GM23248 (cell line): ENCODE data around the gene FAM229A. TPM values are rescaled to one million over a fixed set of nuclear protein-coding genes. Genes with fewer than 3 reads are reported as not detected.

ENCODE experiments used
- DNase-seq: peaks from one replicate; pipeline ENCODE4 v3.0.0-alpha.2; 2015
- H2AFZ ChIP-seq: fragments of 200-600 bp; sonication (generic); 2 replicates; pipeline ENCODE4 v1.6.1; 2016; ENCODE audit warnings: antibody characterized with exemption
- H3F3A ChIP-seq: fragments of 200-600 bp; sonication (generic); 2 replicates; pipeline ENCODE4 v1.6.1; 2016; ENCODE audit warnings: mild to moderate bottlenecking, antibody characterized with exemption, mixed run types; ENCODE audit not compliant: insufficient read depth
- H3K27ac ChIP-seq: fragments of 200-600 bp; sonication (generic); 2 replicates; pipeline ENCODE4 v1.5.1; 2016; ENCODE audit warnings: mild to moderate bottlenecking
- H3K27me3 ChIP-seq: fragments of 200-600 bp; sonication (generic); replicated peaks from 2 replicates; pipeline ENCODE4 v1.6.1; 2016; ENCODE audit warnings: mild to moderate bottlenecking; ENCODE audit not compliant: insufficient read depth
- H3K36me3 ChIP-seq: fragments of 200-600 bp; sonication (generic); 2 replicates; pipeline ENCODE4 v1.6.1; 2016; ENCODE audit warnings: low read depth, mild to moderate bottlenecking
- H3K4me1 ChIP-seq: fragments of 200-600 bp; sonication (generic); 2 replicates; pipeline ENCODE4 v1.6.1; 2016; ENCODE audit warnings: mild to moderate bottlenecking; ENCODE audit not compliant: insufficient read depth
- H3K4me2 ChIP-seq: fragments of 200-600 bp; sonication (generic); one replicate; pipeline ENCODE4 v1.6.1; 2016; ENCODE audit warnings: mild to moderate bottlenecking; ENCODE audit not compliant: unreplicated experiment
- H3K4me3 ChIP-seq: fragments of 200-600 bp; sonication (generic); 2 replicates; pipeline ENCODE4 v1.5.1; 2016; ENCODE audit warnings: mild to moderate bottlenecking
- H3K79me2 ChIP-seq: fragments of 200-600 bp; sonication (generic); 2 replicates; pipeline ENCODE4 v1.6.1; 2016; ENCODE audit warnings: mild to moderate bottlenecking; ENCODE audit not compliant: insufficient read depth
- H3K9ac ChIP-seq: fragments of 200-600 bp; sonication (generic); 2 replicates; pipeline ENCODE4 v1.6.1; 2016; ENCODE audit warnings: mild to moderate bottlenecking
- H3K9me2 ChIP-seq: fragments of 200-600 bp; sonication (generic); 2 replicates; pipeline ENCODE4 v1.6.1; 2016; ENCODE audit warnings: mixed run types, mild to moderate bottlenecking, moderate library complexity; ENCODE audit not compliant: insufficient read depth
- H3K9me3 ChIP-seq: fragments of 200-600 bp; sonication (generic); one replicate; pipeline ENCODE4 v1.6.1; 2017; ENCODE audit warnings: low read depth
- H4K20me1 ChIP-seq: fragments of 200-600 bp; sonication (generic); 2 replicates; pipeline ENCODE4 v1.6.0; 2016; ENCODE audit not compliant: insufficient read depth
- EZH2 ChIP-seq: fragments of 200-600 bp; sonication (generic); IDR thresholded peaks from 2 replicates; pipeline ENCODE4 v1.6.1; 2018; ENCODE audit warnings: antibody characterized with exemption, mild to moderate bottlenecking; ENCODE audit not compliant: insufficient read depth, poor library complexity, severe bottlenecking
- EZH2phosphoT487 ChIP-seq: fragments of 200-600 bp; sonication (generic); IDR thresholded peaks from 2 replicates; pipeline ENCODE4 v1.6.1; 2018; ENCODE audit warnings: antibody characterized with exemption, moderate library complexity, mild to moderate bottlenecking, low read depth; ENCODE audit not compliant: insufficient read depth
- WGBS, 2 experiments: methylation state at CpG; one replicate each; pipeline ENCODE4 v1.1.6; 2015 to 2017; ENCODE audit warnings: low lambda C conversion rate in 2 of 2, low coverage in 1 of 2; ENCODE audit errors: missing lambda C conversion rate in 2 of 2; 5-methylcytosine and 5-hydroxymethylcytosine counted together
- in situ Hi-C: fragments of 300-500 bp; cut with MboI; formaldehyde crosslinking; loops from 2 replicates; pipeline ENCODE4 v1.15.0; 2020
- polyA plus RNA-seq: library from polyadenylated mRNA; unstranded; fragments of >200 nt; fragmentation: Nextera tagmentation; extraction: Ambion mirVana; gene quantifications from 2 replicates; pipeline ENCODE4 v1.2.1, GENCODE V29; 2016
- total RNA-seq: library from RNA; depleted of rRNA; stranded (reverse); fragments of >200 nt; shearing (Covaris generic); gene quantifications from 2 replicates; pipeline ENCODE4 v1.2.3, GENCODE V29; 2014

Gene FAM229A
- total and polyA plus RNA-seq, 2 experiments from 2014 or later, result 2.9 to 3.2 TPM

- Histone ChIP-seq H4K20me1 (no peaks in the 10 kb centered on the region), H3K9me3 (no peaks in the 10 kb centered on the region), H3K4me2 (no peak overlapping the region), H3K36me3 (no peaks in the 10 kb centered on the region; the same call in 1 of the 2 replicates), H3K9me2 (no peaks in the 10 kb centered on the region), H2AFZ (no peak overlapping the region), H3K27ac (no peak overlapping the region), H3K79me2 (no peaks in the 10 kb centered on the region), H3K4me3 (no peak overlapping the region), H3K4me1 (peaks cover 10% of the 10 kb centered on the region; the same call in 1 of the 2 replicates), H3K27me3 (no peaks in the 10 kb centered on the region), H3K9ac (no peak overlapping the region), H3F3A (peaks cover 10% of the 10 kb centered on the region; the same call in 1 of the 2 replicates)
- DNase-seq, result no peak
- WGBS, 2 experiments, result 94 to 98% methylated on average over 3 of the region's 3 CpGs
- in situ Hi-C loops, result no loop called here
- no peak for TF ChIP-seq EZH2phosphoT487
- TF ChIP-seq EZH2, result no peak
Observed at GRCh38 chr1:32332290-32333079, 29.8 kb downstream of the FAM229A start.

- no peaks in the 10 kb centered on the region for H3K27me3 ChIP-seq
- H3K27ac ChIP-seq, result no peak overlapping the region
- H3K79me2 ChIP-seq, result no peaks in the 10 kb centered on the region
- no peaks in the 10 kb centered on the region; the same call in 1 of the 2 replicates for H3K36me3 ChIP-seq
- TF ChIP-seq EZH2 (no peak), EZH2phosphoT487 (no peak)
- H2AFZ ChIP-seq, result no peak overlapping the region
- no peak overlapping the region for H3K4me2 ChIP-seq
- no peaks in the 10 kb centered on the region for H3K9me3 ChIP-seq
- no peak for DNase-seq
- no peak overlapping the region for H3K4me3 ChIP-seq
- H4K20me1 ChIP-seq, result no peaks in the 10 kb centered on the region
- H3K9ac ChIP-seq, result no peak overlapping the region
- 0 out of 2 replicates have a peak, but pooled peaks cover 1% of the 10 kb centered on the region for H3K4me1 ChIP-seq
- 91 to 92% methylated on average over 12 of the region's 12 CpGs for WGBS, 2 experiments
- H3F3A ChIP-seq, result peaks cover 10% of the 10 kb centered on the region; the same call in 1 of the 2 replicates
- in situ Hi-C loops, result no loop called here
- no peaks in the 10 kb centered on the region for H3K9me2 ChIP-seq
Observed at GRCh38 chr1:32331549-32331948, 30.7 kb downstream of the FAM229A start.

DNA sequence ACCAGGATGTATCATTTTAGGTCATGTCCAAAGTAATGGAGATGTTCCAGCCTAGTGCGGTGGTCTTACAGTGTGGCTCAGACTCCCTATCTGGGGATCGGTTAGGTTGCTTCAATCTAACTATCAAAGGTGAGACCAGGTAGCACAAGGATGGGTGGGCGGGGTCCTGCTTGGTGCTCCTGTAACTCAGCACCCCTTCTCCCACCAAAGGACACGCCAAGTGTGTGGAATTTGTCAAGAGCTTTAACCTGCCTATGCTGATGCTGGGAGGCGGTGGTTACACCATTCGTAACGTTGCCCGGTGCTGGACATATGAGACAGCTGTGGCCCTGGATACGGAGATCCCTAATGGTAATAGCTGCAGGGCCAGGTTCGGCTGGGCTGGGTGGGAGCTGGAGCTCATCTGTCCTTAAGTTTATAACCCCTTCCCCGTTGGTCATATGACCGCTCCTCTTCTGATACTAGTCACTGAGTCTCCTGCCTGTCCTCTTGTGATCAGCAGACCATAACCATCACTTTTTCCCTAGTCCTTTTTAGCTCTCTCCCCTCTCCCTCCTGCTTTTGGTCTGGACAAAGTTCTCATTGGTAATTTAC is 31.6 kb downstream of the FAM229A start:
- Histone ChIP-seq H3K27ac (no peak overlapping the region), H2AFZ (no peak overlapping the region), H3K9me2 (no peaks in the 10 kb centered on the region), H3K4me3 (no peak overlapping the region), H3K4me1 (no peaks in the 10 kb centered on the region), H4K20me1 (no peaks in the 10 kb centered on the region), H3K36me3 (no peaks in the 10 kb centered on the region; the same call in 1 of the 2 replicates), H3F3A (peaks cover 10% of the 10 kb centered on the region; the same call in 1 of the 2 replicates), H3K79me2 (no peaks in the 10 kb centered on the region), H3K9ac (no peak overlapping the region), H3K27me3 (no peaks in the 10 kb centered on the region), H3K4me2 (no peak overlapping the region), H3K9me3 (no peaks in the 10 kb centered on the region)
- no peak for DNase-seq
- in situ Hi-C loops, result no loop called here
- TF ChIP-seq EZH2 (no peak), EZH2phosphoT487 (no peak)
- WGBS, 2 experiments, result 93 to 94% methylated on average over 12 of the region's 12 CpGs

GRCh38 chr1:32329931-32330466 is 32.3 kb downstream of the FAM229A start:
- TF ChIP-seq EZH2, result no peak
- TF ChIP-seq EZH2phosphoT487, result no peak
- H3K9me3 ChIP-seq, result no peaks in the 10 kb centered on the region
- no peak overlapping the region for H2AFZ ChIP-seq
- in situ Hi-C loops, result no loop called here
- DNase-seq, result no peak
- no peaks in the 10 kb centered on the region; the same call in 1 of the 2 replicates for H3K36me3 ChIP-seq
- H3K79me2 ChIP-seq, result no peaks in the 10 kb centered on the region
- no peak overlapping the region for H3K9ac ChIP-seq
- no peaks in the 10 kb centered on the region for H3K4me1 ChIP-seq
- no peak overlapping the region for H3K4me3 ChIP-seq
- no peaks in the 10 kb centered on the region for H4K20me1 ChIP-seq
- no peak overlapping the region for H3K4me2 ChIP-seq
- WGBS, 2 experiments, result 84 to 91% methylated on average over 4 of the region's 4 CpGs
- H3K27ac ChIP-seq, result no peak overlapping the region
- no peaks in the 10 kb centered on the region for H3K9me2 ChIP-seq
- H3F3A ChIP-seq, result peaks cover 10% of the 10 kb centered on the region; the same call in 1 of the 2 replicates
- H3K27me3 ChIP-seq, result no peaks in the 10 kb centered on the region
